ENCODE data around the gene PPM1E. TPM values are rescaled to one million over a fixed set of nuclear protein-coding genes. Genes with fewer than 3 reads are reported as not detected.

The PPM1E gene
- total RNA-seq, 1 donor from 2014 or later, result 1.7 TPM

DNA sequence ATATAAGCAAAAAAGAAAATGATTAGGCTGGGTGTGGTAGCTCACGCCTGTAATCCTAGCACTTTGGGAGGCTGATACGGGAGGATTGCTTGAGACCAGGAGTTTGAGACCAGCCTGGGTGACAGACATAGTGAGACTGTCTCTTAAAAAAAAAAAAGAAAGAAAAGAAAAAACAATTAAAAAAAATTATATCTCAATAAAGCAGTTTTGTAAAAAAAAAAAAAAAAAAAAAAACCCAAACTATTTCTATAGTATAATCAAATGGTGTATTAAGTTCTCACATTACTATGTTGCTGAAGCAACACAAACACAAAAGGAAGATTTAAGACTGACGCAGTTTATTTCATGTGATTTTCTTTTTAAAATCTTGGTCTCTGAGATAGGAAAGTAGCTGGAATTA, 210.6 kb downstream of the PPM1E start:
- TF ChIP-seq, protein P1, sequence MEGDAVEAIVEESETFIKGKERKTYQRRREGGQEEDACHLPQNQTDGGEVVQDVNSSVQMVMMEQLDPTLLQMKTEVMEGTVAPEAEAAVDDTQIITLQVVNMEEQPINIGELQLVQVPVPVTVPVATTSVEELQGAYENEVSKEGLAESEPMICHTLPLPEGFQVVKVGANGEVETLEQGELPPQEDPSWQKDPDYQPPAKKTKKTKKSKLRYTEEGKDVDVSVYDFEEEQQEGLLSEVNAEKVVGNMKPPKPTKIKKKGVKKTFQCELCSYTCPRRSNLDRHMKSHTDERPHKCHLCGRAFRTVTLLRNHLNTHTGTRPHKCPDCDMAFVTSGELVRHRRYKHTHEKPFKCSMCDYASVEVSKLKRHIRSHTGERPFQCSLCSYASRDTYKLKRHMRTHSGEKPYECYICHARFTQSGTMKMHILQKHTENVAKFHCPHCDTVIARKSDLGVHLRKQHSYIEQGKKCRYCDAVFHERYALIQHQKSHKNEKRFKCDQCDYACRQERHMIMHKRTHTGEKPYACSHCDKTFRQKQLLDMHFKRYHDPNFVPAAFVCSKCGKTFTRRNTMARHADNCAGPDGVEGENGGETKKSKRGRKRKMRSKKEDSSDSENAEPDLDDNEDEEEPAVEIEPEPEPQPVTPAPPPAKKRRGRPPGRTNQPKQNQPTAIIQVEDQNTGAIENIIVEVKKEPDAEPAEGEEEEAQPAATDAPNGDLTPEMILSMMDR (IDR thresholded peaks at IDR 0.05), result no peak
- no peak overlapping the region for H3K4me3 Mint-ChIP-seq (ENCODE audit: unreplicated experiment)
- H3K27ac Mint-ChIP-seq (ENCODE audit: unreplicated experiment), result no peak overlapping the region
- DNase-seq (ENCODE audit: extremely low spot score, unreplicated experiment), result no peak
- no peaks in the 10 kb centered on the region for H3K9me3 Mint-ChIP-seq (ENCODE audit: unreplicated experiment)
- H3K4me1 Mint-ChIP-seq (ENCODE audit: unreplicated experiment), result no peaks in the 10 kb centered on the region
- no peaks in the 10 kb centered on the region for H3K27me3 Mint-ChIP-seq (ENCODE audit: unreplicated experiment)
- no peaks in the 10 kb centered on the region for H3K36me3 Mint-ChIP-seq (ENCODE audit: unreplicated experiment)

DNA sequence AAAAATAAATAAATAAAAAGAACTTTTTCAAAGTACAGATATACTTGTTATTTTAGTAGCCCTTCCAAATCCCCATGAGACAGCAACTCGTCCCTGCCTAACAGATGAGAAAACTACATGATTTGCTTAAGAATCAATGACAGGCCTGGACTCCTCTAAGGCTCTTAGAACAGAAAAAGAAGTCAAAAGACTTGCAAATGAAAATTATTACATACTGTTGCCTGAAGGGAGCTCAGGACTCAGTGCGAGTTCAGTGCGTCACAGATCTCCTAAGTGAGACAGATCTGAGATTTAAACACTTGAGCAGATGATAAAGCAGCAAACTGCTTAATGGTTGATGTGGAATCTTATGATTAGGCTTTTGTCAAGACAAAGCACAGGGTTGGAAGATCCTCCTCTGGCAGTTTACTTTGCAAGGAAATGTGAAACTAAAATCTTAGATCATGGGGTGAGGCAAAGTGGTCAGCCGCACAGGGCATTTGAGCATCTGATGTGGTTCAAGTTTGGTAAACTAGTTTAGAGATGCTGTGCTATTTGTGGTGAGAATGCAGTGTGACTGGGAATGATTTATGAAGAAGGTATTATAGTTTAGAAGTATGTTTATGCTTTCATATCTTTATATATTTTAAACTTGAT, 212.9 kb downstream of the PPM1E start:
- Mint-ChIP-seq H3K36me3 (ENCODE audit: unreplicated experiment) (no peaks in the 10 kb centered on the region), H3K4me3 (ENCODE audit: unreplicated experiment) (no peak overlapping the region), H3K27me3 (ENCODE audit: unreplicated experiment) (no peaks in the 10 kb centered on the region), H3K9me3 (ENCODE audit: unreplicated experiment) (no peaks in the 10 kb centered on the region), H3K27ac (ENCODE audit: unreplicated experiment) (no peak overlapping the region), H3K4me1 (ENCODE audit: unreplicated experiment) (no peaks in the 10 kb centered on the region)
- DNase-seq (ENCODE audit: extremely low spot score, unreplicated experiment), result no peak
- TF ChIP-seq, protein P1 (IDR thresholded peaks at IDR 0.05), result no peak

DNA sequence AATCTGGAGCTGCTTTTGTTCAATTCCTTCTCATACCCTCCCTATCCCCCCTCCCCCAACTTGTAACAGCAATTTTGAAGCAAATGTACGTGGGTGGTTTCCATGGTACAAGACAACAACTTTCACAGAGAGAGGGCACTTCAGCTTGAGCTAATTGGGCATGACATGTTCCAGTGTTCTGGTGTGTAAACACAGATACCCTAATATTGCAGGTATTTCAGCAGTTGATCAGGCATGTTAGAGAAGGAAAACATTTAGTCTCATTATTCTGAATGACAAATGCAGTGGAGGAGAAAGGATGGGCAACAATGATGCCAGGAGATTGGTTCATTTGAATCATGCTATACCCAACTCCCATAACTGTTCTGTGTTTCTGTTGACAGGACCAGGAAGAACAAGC, 213.5 kb downstream of the PPM1E start:
- no peaks in the 10 kb centered on the region for H3K27me3 Mint-ChIP-seq (ENCODE audit: unreplicated experiment)
- no peaks in the 10 kb centered on the region for H3K4me1 Mint-ChIP-seq (ENCODE audit: unreplicated experiment)
- H3K36me3 Mint-ChIP-seq (ENCODE audit: unreplicated experiment), result no peaks in the 10 kb centered on the region
- no peak overlapping the region for H3K4me3 Mint-ChIP-seq (ENCODE audit: unreplicated experiment)
- no peaks in the 10 kb centered on the region for H3K9me3 Mint-ChIP-seq (ENCODE audit: unreplicated experiment)
- TF ChIP-seq, protein P1 (IDR thresholded peaks at IDR 0.05), result no peak
- no peak overlapping the region for H3K27ac Mint-ChIP-seq (ENCODE audit: unreplicated experiment)
- DNase-seq (ENCODE audit: extremely low spot score, unreplicated experiment), result no peak

DNA sequence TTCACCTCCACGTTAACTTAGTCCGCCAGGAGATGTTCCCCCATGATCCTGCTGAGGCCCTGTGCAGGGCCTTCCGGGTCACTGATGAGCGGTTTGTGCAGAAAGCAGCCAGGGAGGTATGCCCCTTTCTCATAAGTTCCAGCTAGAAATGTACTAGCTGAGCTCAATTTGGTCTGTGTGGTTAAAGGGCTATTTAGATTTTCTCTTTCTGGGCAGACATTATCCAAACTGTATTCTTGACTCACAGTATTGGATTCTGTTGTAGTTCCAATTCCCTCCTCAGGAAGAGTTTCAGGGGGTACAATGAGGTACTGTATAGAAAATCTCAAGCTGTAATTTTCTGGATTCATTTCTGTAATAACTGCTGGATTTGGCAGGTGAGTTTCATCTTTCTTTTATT, 214.0 kb downstream of the PPM1E start:
- H3K4me1 Mint-ChIP-seq (ENCODE audit: unreplicated experiment), result no peaks in the 10 kb centered on the region
- DNase-seq (ENCODE audit: extremely low spot score, unreplicated experiment), result no peak
- no peaks in the 10 kb centered on the region for H3K27me3 Mint-ChIP-seq (ENCODE audit: unreplicated experiment)
- H3K4me3 Mint-ChIP-seq (ENCODE audit: unreplicated experiment), result no peak overlapping the region
- H3K27ac Mint-ChIP-seq (ENCODE audit: unreplicated experiment), result no peak overlapping the region
- TF ChIP-seq, protein P1 (IDR thresholded peaks at IDR 0.05), result no peak
- no peaks in the 10 kb centered on the region for H3K36me3 Mint-ChIP-seq (ENCODE audit: unreplicated experiment)
- no peaks in the 10 kb centered on the region for H3K9me3 Mint-ChIP-seq (ENCODE audit: unreplicated experiment)

DNA sequence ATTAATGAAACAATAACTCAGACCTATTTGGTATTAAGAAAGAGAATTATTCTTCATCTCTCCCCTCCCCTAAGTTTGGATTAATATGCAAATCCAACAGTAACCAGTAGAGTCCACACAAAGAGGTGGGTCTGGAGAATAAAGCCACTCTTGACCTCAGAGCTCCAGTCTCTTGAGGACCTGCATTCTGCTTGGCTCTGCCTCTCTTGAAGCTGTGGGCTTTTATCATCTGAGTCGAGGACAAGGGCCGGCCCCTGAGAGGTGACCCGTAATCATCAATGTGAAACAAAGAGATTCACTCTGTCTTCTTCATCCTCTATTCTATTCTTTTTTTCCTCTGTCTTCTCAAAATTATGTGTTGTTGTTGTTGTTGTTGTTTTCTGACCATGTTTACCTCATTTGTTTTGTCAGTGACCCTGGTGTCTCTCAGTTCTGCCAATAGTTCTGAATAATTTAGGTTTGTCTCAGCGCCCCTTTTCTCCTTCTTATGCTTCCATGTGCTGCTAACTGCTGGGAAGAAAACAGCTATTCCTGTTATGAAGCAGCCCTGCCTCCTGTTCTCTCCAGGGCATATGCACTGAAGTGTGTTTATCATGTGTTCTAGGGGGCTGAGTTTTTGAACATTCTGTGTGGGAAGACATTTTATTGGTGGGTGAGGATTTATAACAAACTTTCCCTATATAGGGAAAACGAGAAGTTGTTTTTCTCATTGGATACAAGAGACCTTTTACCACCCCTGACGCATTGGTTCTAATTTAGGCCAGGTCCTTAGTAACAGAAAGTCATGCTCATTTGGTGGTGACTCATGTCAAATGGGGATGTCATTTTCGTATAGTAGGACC, 215.2 kb downstream of the PPM1E start:
- H3K36me3 Mint-ChIP-seq (ENCODE audit: unreplicated experiment), result no peaks in the 10 kb centered on the region
- no peak for DNase-seq (ENCODE audit: extremely low spot score, unreplicated experiment)
- no peaks in the 10 kb centered on the region for H3K27me3 Mint-ChIP-seq (ENCODE audit: unreplicated experiment)
- H3K4me3 Mint-ChIP-seq (ENCODE audit: unreplicated experiment), result no peak overlapping the region
- no peaks in the 10 kb centered on the region for H3K9me3 Mint-ChIP-seq (ENCODE audit: unreplicated experiment)
- no peaks in the 10 kb centered on the region for H3K4me1 Mint-ChIP-seq (ENCODE audit: unreplicated experiment)
- no peak overlapping the region for H3K27ac Mint-ChIP-seq (ENCODE audit: unreplicated experiment)
- TF ChIP-seq, protein P1 (IDR thresholded peaks at IDR 0.05), result no peak

Data from osteocyte (in vitro differentiated cells).